SU-DHL-6 (cell line): Measurements from ENCODE around the gene LRP2.

ENCODE experiments used
- H2AFZ ChIP-seq: fragments of 200-600 bp; sonication (generic); 2 replicates; pipeline ENCODE4 v1.6.1; 2014; ENCODE audit warnings: low read depth, mild to moderate bottlenecking, moderate library complexity, mixed read lengths, antibody characterized with exemption, low read length; ENCODE audit not compliant: severe bottlenecking
- H3F3A ChIP-seq: fragments of 200-600 bp; shearing (Covaris generic); 2 replicates; pipeline ENCODE4 v1.6.0; 2016; ENCODE audit warnings: antibody characterized with exemption, mild to moderate bottlenecking; ENCODE audit not compliant: insufficient read depth
- H3K27ac ChIP-seq: fragments of 200-600 bp; sonication (generic); 2 replicates; pipeline ENCODE4 v1.5.1; 2016; ENCODE audit warnings: low read depth, mild to moderate bottlenecking, low read length, moderate library complexity, mixed read lengths
- H3K27me3 ChIP-seq: fragments of 200-600 bp; sonication (generic), shearing (Covaris generic); 2 replicates; pipeline ENCODE4 v1.6.0; 2014; ENCODE audit warnings: mild to moderate bottlenecking, low read length
- H3K36me3 ChIP-seq: fragments of 200-600 bp; sonication (generic); 2 replicates; pipeline ENCODE4 v1.6.1; 2014; ENCODE audit warnings: mild to moderate bottlenecking, low read length, mixed read lengths
- H3K4me2 ChIP-seq: fragments of 300-600, 200-600 bp; shearing (Covaris generic), sonication (generic); 2 replicates; pipeline ENCODE4 v1.6.0; 2014; ENCODE audit warnings: low read length, low read depth, mild to moderate bottlenecking; ENCODE audit not compliant: poor library complexity, severe bottlenecking
- H3K4me3 ChIP-seq: fragments of 200-600 bp; sonication (generic); 2 replicates; pipeline ENCODE4 v1.5.1; 2014; ENCODE audit warnings: antibody characterized with exemption, low read length, mild to moderate bottlenecking, mixed read lengths; ENCODE audit not compliant: insufficient read depth, poor library complexity, severe bottlenecking
- H3K79me2 ChIP-seq: fragments of 200-600 bp; sonication (generic); 2 replicates; pipeline ENCODE4 v1.6.1; 2014; ENCODE audit warnings: mild to moderate bottlenecking, low read length, moderate library complexity; ENCODE audit not compliant: insufficient read depth
- H3K9ac ChIP-seq: fragments of 200-600 bp; sonication (generic); 2 replicates; pipeline ENCODE4 v1.7.0; 2014; ENCODE audit warnings: mild to moderate bottlenecking, low read length
- H3K9me2 ChIP-seq: fragments of 200-600 bp; sonication (generic); replicated peaks from 2 replicates; pipeline ENCODE4 v1.6.1; 2014; ENCODE audit warnings: low read length; ENCODE audit not compliant: insufficient read depth
- H3K9me3 ChIP-seq: fragments of 200-600 bp; sonication (generic); 2 replicates; pipeline ENCODE4 v1.6.1; 2014; ENCODE audit warnings: low read length, mixed read lengths; ENCODE audit not compliant: insufficient read depth
- H4K20me1 ChIP-seq: fragments of 200-600 bp; sonication (generic); 2 replicates; pipeline ENCODE4 v1.6.1; 2014; ENCODE audit warnings: low read depth, mild to moderate bottlenecking, antibody characterized with exemption, low read length, moderate library complexity, mixed read lengths
- CTCF ChIP-seq: fragments of 200-600 bp; sonication (generic); IDR thresholded peaks from one replicate; pipeline ENCODE4 v1.5.1; 2017; ENCODE audit warnings: antibody characterized with exemption, mild to moderate bottlenecking, low read length, moderate library complexity; ENCODE audit not compliant: insufficient read depth, poor library complexity, severe bottlenecking
- EZH2phosphoT487 ChIP-seq: fragments of 200-600 bp; sonication (generic), shearing (Covaris generic); conservative IDR thresholded peaks from 2 replicates; pipeline ENCODE4 v1.6.1; 2018; ENCODE audit warnings: mild to moderate bottlenecking, antibody characterized with exemption, low read length, moderate library complexity, mixed read lengths

LRP2 gene

GRCh38 chr2:169110916-169111315, 251.4 kb downstream of the LRP2 start:
- no peaks in the 10 kb centered on the region for H3F3A ChIP-seq
- no peaks in the 10 kb centered on the region for H3K79me2 ChIP-seq
- no peak overlapping the region for H2AFZ ChIP-seq
- H3K27ac ChIP-seq = no peak overlapping the region
- no peak overlapping the region for H3K4me2 ChIP-seq
- no peaks in the 10 kb centered on the region for H3K9me2 ChIP-seq
- H3K36me3 ChIP-seq = no peaks in the 10 kb centered on the region
- H3K27me3 ChIP-seq = no peaks in the 10 kb centered on the region
- TF ChIP-seq CTCF (no peak), EZH2phosphoT487 (no peak)
- no peaks in the 10 kb centered on the region for H4K20me1 ChIP-seq
- no peaks in the 10 kb centered on the region for H3K9me3 ChIP-seq
- no peak overlapping the region for H3K4me3 ChIP-seq
- H3K9ac ChIP-seq = no peak overlapping the region

- Histone ChIP-seq H3K9me3 (no peaks in the 10 kb centered on the region), H3K9ac (no peak overlapping the region), H3K27me3 (no peaks in the 10 kb centered on the region), H3K79me2 (no peaks in the 10 kb centered on the region), H2AFZ (no peak overlapping the region), H3K4me3 (no peak overlapping the region), H3K4me2 (no peak overlapping the region), H4K20me1 (no peaks in the 10 kb centered on the region), H3F3A (no peaks in the 10 kb centered on the region), H3K36me3 (no peaks in the 10 kb centered on the region), H3K27ac (no peak overlapping the region), H3K9me2 (no peaks in the 10 kb centered on the region)
- TF ChIP-seq EZH2phosphoT487 (no peak), CTCF (no peak)
These were observed 251.9 kb downstream of the LRP2 start for GRCh38 chr2:169110419-169110818.

GRCh38 chr2:169109502-169110409, 252.6 kb downstream of the LRP2 start:
- Histone ChIP-seq H3K9ac (no peak overlapping the region), H3F3A (no peaks in the 10 kb centered on the region), H3K27me3 (no peaks in the 10 kb centered on the region), H3K9me2 (no peaks in the 10 kb centered on the region), H4K20me1 (no peaks in the 10 kb centered on the region), H3K27ac (no peak overlapping the region), H3K36me3 (no peaks in the 10 kb centered on the region), H3K9me3 (no peaks in the 10 kb centered on the region), H3K4me3 (no peak overlapping the region), H3K4me2 (no peak overlapping the region), H3K79me2 (no peaks in the 10 kb centered on the region), H2AFZ (no peak overlapping the region)
- TF ChIP-seq EZH2phosphoT487 = no peak
- peak; percentile 91 for TF ChIP-seq CTCF
